ENCODE data around the gene DEXI.

- TF ChIP-seq CTCF (conservative IDR thresholded peaks at IDR 0.05; ENCODE audit: low read depth, low read length), result no peak
- TF ChIP-seq EZH2 (IDR thresholded peaks at IDR 0.05; ENCODE audit: low read length, unreplicated experiment), result no peak
Measured at GRCh38 chr16:10984509-10984908, 42.2 kb upstream of the DEXI start.

Measured in PC-3 (cell line).